NCI-H1092 (cell line): ENCODE measurements around the gene COPS7A.
"Not testable (repeated sequence)": the region's sequence is repeated elsewhere in the genome, so short reads cannot be mapped to it uniquely, and the experiment has no call there.

ENCODE experiments used
- DNase-seq: peaks from one replicate; lab custom pipeline; 2025; lab: John Stamatoyannopoulos, UW

The COPS7A gene

GRCh38 chr12:6701078-6701768, 22.6 kb upstream of the COPS7A start:
- no peak for DNase-seq

GRCh38 chr12:6703631-6704030, 20.2 kb upstream of the COPS7A start:
- no peak for DNase-seq

- not testable (repeated sequence) for DNase-seq
Observed at GRCh38 chr12:6708351-6708750, 15.5 kb upstream of the COPS7A start.

- no peak for DNase-seq
Observed at GRCh38 chr12:6708960-6709394, 14.9 kb upstream of the COPS7A start.

DNA sequence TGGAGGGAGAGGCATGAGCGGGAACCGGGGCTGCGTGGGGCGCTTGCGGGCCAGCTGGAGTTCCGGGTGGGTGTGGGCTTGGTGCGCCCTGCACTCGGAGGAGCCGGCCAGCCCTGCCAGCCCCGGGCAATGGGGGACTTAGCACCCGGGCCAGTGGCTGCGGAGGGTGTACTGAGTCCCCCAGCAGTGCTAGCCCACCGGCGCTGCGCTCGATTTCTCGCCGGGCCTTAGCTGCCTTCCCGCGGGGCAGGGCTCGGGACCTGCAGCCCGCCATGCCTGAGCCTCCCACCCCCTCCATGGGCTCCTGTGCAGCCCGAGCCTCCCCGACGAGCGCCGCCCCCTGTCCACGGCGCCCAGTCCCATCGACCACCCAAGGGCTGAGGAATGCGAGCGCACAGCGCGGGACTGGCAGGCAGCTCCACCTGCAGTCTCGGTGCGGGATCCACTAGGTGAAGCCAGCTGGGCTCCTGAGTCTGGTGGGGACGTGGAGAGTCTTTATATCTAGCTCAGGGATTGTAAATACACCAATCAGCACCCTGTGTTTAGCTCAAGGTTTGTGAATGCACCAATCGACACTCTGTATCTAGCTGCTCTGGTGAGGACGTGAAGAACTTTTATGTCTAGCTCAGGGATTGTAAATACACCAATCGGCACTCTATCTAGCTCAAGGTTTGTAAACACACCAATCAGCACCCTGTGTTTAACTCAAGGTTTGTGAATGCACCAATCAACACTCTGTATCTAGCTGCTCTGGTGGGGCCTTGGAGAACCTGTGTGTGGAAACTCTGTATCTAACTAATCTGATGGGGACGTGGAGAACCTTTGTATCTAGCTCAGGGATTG, 7.6 kb upstream of the COPS7A start:
- not testable (repeated sequence) for DNase-seq

- no peak for DNase-seq
Observed at GRCh38 chr12:6716874-6717437, 6.9 kb upstream of the COPS7A start.

GRCh38 chr12:6722863-6723262, 983 bp upstream of the COPS7A start:
- no peak for DNase-seq

DNA sequence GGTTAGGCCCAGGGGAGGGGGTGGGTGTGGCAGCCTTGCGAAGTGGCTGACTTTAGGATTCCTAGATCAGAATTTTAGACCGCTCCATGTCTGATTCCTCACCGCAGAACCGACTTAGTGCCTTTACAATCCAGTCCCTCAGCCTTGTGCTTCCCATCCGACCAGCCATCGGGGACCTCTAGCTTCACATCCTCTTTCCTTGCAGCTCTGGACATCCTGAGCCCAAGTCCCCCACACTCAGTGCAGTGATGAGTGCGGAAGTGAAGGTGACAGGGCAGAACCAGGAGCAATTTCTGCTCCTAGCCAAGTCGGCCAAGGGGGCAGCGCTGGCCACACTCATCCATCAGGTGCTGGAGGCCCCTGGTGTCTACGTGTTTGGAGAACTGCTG, 557 bp downstream of the COPS7A start:
- DNase-seq, result no peak

DNA sequence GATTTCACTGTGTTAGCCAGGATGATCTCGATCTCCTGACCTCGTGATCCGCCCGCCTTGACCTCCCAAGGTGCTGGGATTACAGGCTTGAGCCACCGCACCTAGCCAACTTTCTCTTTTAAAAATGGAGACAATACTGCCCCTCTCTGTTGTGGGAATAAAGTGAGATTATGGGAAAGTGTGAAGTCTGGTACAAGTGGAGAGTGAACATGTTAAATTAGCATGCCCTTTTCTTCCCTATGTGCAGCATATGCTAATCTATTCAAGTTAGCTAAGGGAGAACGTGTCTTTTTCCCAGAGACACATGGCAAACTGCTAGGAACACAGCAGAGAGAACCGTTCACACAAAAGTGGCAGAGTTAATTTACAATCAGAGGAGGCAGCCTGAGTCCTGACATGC, 1.5 kb downstream of the COPS7A start:
- DNase-seq, result no peak

- DNase-seq, result no peak
Observed at GRCh38 chr12:6729186-6729585, 5.3 kb downstream of the COPS7A start.

DNA sequence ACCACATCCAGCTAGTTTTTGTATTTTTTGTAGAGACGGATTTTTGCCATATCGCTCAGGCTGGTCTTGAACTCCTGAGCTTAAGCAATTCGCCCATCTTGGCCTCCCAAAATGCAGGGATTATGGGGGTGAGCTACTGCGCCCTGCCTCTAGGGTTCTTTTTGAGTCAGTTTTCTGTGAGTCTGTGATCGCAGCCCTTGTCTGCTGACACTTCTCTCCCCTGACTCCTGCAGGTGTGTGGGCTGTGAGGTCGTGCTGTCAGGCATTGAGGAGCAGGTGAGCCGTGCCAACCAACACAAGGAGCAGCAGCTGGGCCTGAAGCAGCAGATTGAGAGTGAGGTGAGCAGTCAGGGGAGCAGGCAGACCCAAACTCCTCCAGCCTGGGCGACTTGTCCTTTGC, 6.3 kb downstream of the COPS7A start:
- DNase-seq, result no peak

DNA sequence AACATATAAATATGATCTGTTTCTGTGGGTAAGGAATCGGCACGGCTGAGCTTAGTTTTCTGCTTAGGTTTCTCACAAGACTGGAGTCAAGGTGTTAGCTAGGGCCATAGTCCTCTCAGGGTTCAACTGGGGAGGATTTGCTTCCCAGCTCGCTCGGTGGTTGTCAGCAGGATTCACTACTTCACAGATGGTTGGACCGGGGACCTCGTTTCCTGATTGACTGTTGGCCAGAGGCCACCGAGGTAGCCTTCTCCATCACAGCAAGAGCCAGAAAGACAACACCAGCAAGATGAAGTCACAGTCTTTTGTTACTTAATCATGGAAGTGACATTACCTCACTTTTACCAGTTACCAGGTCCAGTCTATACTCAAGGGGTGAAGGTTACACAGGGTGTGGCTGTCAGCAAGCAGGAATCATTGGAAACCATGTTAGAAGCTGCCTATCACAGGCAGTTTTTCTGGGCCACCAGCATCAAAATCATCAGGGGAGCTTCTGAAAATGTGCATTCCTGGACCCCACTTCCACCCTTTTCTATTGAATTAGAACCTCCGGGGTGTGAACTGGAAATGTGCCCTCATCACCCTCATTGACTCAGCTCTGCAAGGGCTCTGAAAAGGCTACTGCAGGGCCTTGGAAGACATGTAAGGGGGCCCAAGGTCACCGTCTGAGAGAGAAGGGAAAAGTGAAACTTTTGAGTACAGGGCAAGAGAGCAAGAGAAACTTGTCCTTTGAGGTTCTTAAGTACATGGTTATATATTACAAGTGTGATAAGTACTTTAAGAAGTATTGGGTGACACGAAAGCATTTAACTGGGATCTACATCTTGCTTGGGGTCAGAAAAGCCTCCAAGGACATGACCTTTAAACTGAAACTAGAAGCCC, 10.9 kb downstream of the COPS7A start:
- no peak for DNase-seq

GRCh38 chr12:6735448-6736191, 11.8 kb downstream of the COPS7A start:
- DNase-seq, result no peak

DNA sequence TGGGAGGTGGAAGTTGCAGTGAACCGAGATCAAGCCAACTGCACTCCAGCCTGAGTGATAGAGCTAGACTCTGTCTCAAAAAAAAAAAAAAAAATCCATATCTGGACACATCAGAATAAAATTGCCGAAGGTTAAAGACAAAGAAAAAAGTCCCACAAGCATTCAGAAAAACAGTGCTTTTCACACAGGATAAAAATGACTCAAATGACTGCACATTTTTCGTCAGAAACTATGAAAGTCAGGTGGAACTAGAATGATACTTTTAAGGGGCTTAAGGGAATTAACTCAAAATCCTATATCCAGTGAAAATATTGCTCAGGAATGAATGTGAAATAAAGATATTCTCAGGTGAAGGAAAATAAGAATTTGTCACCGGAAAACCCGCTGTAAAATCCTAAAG, 12.9 kb downstream of the COPS7A start:
- DNase-seq, result no peak

DNA sequence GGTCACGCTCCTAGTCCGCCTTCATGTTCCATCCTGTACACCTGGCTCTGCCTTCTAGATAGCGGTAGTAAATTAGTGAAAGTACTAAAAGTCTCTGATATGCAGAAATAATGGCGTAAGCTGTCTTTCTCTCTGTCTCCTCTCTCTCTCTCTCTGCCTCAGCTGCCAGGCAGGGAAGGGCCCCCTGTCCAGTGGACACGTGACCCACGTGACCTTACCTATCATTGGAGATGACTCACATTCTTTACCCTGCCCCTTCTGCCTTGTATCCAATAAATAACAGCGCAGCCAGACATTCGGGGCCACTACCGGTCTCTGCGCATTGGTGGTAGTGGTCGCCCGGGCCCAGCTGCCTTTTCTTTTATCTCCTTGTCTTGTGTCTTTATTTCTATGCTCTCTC, 18.2 kb downstream of the COPS7A start:
- DNase-seq, result not testable (repeated sequence)

DNA sequence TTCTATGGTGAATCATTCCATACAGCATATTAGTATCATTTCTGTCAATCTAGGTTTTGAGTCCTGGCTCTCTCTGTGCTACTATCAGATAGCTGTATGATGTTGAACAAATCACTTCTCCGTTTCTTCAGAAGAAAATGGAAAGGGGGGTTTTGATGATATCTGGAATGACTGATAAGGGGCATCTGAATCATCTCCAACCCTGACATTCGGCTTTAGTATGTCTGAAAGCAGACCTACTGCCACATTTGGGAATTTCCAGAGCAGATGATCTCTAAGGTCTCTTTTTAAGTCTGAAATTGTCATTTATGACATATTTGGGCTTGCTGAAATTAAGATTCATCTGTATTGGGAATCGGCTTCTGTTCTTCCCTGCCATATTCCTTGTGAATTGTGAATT, 19.0 kb downstream of the COPS7A start:
- DNase-seq, result no peak

GRCh38 chr12:6743300-6743699, 19.5 kb downstream of the COPS7A start:
- DNase-seq, result not testable (repeated sequence)

- no peak for DNase-seq
Observed at GRCh38 chr12:6745741-6746525, 22.1 kb downstream of the COPS7A start.

- DNase-seq, result no peak
Observed at GRCh38 chr12:6747216-6747615, 23.4 kb downstream of the COPS7A start.

DNA sequence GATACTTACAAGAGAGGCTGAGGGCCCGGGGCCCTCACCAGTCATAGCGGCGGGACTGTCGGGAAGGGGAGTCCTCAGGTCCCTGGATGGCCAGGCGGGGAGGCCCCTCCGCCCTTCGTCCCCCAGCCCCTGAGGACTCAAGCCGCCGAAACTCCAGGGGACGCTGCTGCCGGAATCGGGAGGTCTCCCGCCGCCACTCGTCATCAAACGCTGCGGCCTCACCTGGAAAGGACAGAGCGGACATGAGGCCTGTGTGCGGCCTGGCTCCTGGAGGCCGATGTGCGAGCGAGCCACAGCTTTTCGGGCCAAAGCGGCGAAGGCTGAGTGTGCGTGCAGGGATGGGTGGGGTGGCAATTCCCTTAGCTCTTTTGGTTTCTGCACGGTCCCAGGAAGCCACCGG, 24.9 kb downstream of the COPS7A start:
- DNase-seq, result no peak

DNA sequence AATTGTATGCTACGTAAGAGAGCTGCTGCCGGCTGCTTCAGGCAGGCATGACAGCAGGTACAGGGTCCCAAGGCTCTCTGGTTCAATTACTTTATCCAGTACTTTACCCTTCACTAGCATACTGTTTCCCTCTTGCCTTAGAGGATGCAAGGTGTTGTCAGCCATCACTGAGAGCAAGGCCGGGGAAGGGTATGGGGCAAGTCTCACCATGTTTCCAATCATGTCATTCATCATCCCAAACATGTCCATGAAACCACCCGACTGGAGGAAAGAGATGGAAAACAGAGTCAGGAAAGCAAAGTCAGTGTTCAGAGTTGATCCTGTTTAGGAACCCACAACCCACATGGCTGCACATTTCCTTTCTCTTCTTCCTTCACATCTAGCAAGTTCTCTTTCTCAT, 26.7 kb downstream of the COPS7A start:
- DNase-seq, result no peak
